Sigmoid colon (tissue), 3 donors: ENCODE results near the gene GRK6.

ENCODE experiments used
- CTCF ChIP-seq, 4 experiments: fragments of 450-650 bp in 3 of 4; fragments of 200-600 bp in 1 of 4; IDR thresholded peaks; one replicate each; pipeline ENCODE4 v1.5.1; 2016 to 2019; ENCODE audit warnings: antibody characterized with exemption in 4 of 4, mild to moderate bottlenecking in 3 of 4, moderate library complexity in 2 of 4
- POLR2A ChIP-seq, 2 donors: fragments of 450-650 bp; IDR thresholded peaks; one replicate each; pipeline ENCODE4 v1.6.1; 2016; ENCODE audit warnings: antibody characterized with exemption in 2 of 2, mild to moderate bottlenecking in 2 of 2, moderate library complexity in 2 of 2

- TF ChIP-seq POLR2A (IDR thresholded peaks at IDR 0.05) (no peak), CTCF (IDR thresholded peaks at IDR 0.05) (no peak)
Observed at GRCh38 chr5:177491983-177492746, 65.7 kb downstream of the GRK6 start.
